ENCODE measurements around the gene CALN1. TPM values are rescaled to one million over a fixed set of nuclear protein-coding genes. Genes with fewer than 3 reads are reported as not detected.

The CALN1 gene
- total and polyA plus RNA-seq, 2 donors: 0.13 to 0.42 TPM

- Histone ChIP-seq H3K4me1 (ENCODE audit: insufficient read depth) (no peaks in the 10 kb centered on the region), H3K4me3 (ENCODE audit: low read depth, low read length) (no peak overlapping the region), H3K36me3 (ENCODE audit: insufficient read depth) (no peaks in the 10 kb centered on the region), H3K27ac (ENCODE audit: low read depth) (no peak overlapping the region)
- WGBS: 59% methylated on average over 1 of the region's 1 CpG
- no peak for DNase-seq (ENCODE audit: extremely low spot score)
These were observed 379.2 kb downstream of the CALN1 start for GRCh38 chr7:72032934-72033333.

- no peaks in the 10 kb centered on the region for H3K36me3 ChIP-seq (ENCODE audit: insufficient read depth)
- no peak overlapping the region for H3K27ac ChIP-seq (ENCODE audit: low read depth)
- H3K4me1 ChIP-seq (ENCODE audit: insufficient read depth): no peaks in the 10 kb centered on the region
- 89% methylated on average over 4 of the region's 4 CpGs for WGBS
- no peak for DNase-seq (ENCODE audit: extremely low spot score)
- H3K4me3 ChIP-seq (ENCODE audit: low read depth, low read length): no peak overlapping the region
These were observed 381.0 kb downstream of the CALN1 start for GRCh38 chr7:72030994-72031667.

- whole genome bisulfite sequencing: 85% methylated on average over 6 of the region's 6 CpGs
- H3K36me3 ChIP-seq (ENCODE audit: insufficient read depth): no peaks in the 10 kb centered on the region
- H3K27ac ChIP-seq (ENCODE audit: low read depth): no peak overlapping the region
- DNase-seq (ENCODE audit: extremely low spot score): no peak
- H3K4me1 ChIP-seq (ENCODE audit: insufficient read depth): no peaks in the 10 kb centered on the region
- H3K4me3 ChIP-seq (ENCODE audit: low read depth, low read length): no peak overlapping the region
These were observed 383.9 kb downstream of the CALN1 start for GRCh38 chr7:72028267-72028666.

GRCh38 chr7:72025381-72025960 is 386.7 kb downstream of the CALN1 start:
- 78% methylated on average over 3 of the region's 3 CpGs for WGBS
- no peaks in the 10 kb centered on the region for H3K36me3 ChIP-seq (ENCODE audit: insufficient read depth)
- DNase-seq (ENCODE audit: extremely low spot score): no peak

GRCh38 chr7:72023926-72024325 is 388.2 kb downstream of the CALN1 start:
- Histone ChIP-seq H3K36me3 (ENCODE audit: insufficient read depth) (no peaks in the 10 kb centered on the region), H3K4me3 (ENCODE audit: low read depth, low read length) (no peak overlapping the region), H3K4me1 (ENCODE audit: insufficient read depth) (no peaks in the 10 kb centered on the region), H3K27ac (ENCODE audit: low read depth) (no peak overlapping the region)
- no peak for DNase-seq (ENCODE audit: extremely low spot score)
- WGBS: 92% methylated on average over 4 of the region's 4 CpGs

More at GRCh38 chr7:72025381-72025960, 386.7 kb downstream of the CALN1 start:
- Histone ChIP-seq H3K4me1 (ENCODE audit: insufficient read depth) (no peaks in the 10 kb centered on the region), H3K4me3 (ENCODE audit: low read depth, low read length) (no peak overlapping the region), H3K27ac (ENCODE audit: low read depth) (no peak overlapping the region)

- no peaks in the 10 kb centered on the region for H3K4me1 ChIP-seq (ENCODE audit: insufficient read depth)
- H3K4me3 ChIP-seq (ENCODE audit: low read depth, low read length): no peak overlapping the region
- no peak overlapping the region for H3K27ac ChIP-seq (ENCODE audit: low read depth)
- no peak for DNase-seq (ENCODE audit: extremely low spot score)
- no peaks in the 10 kb centered on the region for H3K36me3 ChIP-seq (ENCODE audit: insufficient read depth)
- 83% methylated on average over 3 of the region's 3 CpGs for WGBS
These were observed 390.4 kb downstream of the CALN1 start for GRCh38 chr7:72021716-72022115.

GRCh38 chr7:72020311-72020710 is 391.8 kb downstream of the CALN1 start:
- no peak for DNase-seq (ENCODE audit: extremely low spot score)
- WGBS: 29% methylated on average over 3 of the region's 3 CpGs
- H3K27ac ChIP-seq (ENCODE audit: low read depth): no peak overlapping the region

GRCh38 chr7:72019436-72019835 is 392.7 kb downstream of the CALN1 start:
- Histone ChIP-seq H3K27ac (ENCODE audit: low read depth) (no peak overlapping the region), H3K4me1 (ENCODE audit: insufficient read depth) (no peaks in the 10 kb centered on the region), H3K36me3 (ENCODE audit: insufficient read depth) (no peaks in the 10 kb centered on the region), H3K4me3 (ENCODE audit: low read depth, low read length) (no peak overlapping the region)
- DNase-seq (ENCODE audit: extremely low spot score): no peak
- WGBS: 94% methylated on average over 2 of the region's 2 CpGs

More at GRCh38 chr7:72020311-72020710, 391.8 kb downstream of the CALN1 start:
- H3K4me1 ChIP-seq (ENCODE audit: insufficient read depth): no peaks in the 10 kb centered on the region
- no peaks in the 10 kb centered on the region for H3K36me3 ChIP-seq (ENCODE audit: insufficient read depth)
- H3K4me3 ChIP-seq (ENCODE audit: low read depth, low read length): no peak overlapping the region

GRCh38 chr7:72017756-72018155 is 394.4 kb downstream of the CALN1 start:
- H3K27ac ChIP-seq (ENCODE audit: low read depth): no peak overlapping the region
- 72% methylated on average over 6 of the region's 6 CpGs for WGBS
- DNase-seq (ENCODE audit: extremely low spot score): no peak
- no peak overlapping the region for H3K4me3 ChIP-seq (ENCODE audit: low read depth, low read length)
- H3K36me3 ChIP-seq (ENCODE audit: insufficient read depth): no peaks in the 10 kb centered on the region
- H3K4me1 ChIP-seq (ENCODE audit: insufficient read depth): no peaks in the 10 kb centered on the region

GRCh38 chr7:72016574-72016973 is 395.6 kb downstream of the CALN1 start:
- WGBS: 83% methylated on average over 3 of the region's 3 CpGs

GRCh38 chr7:72015136-72015535 is 397.0 kb downstream of the CALN1 start:
- Histone ChIP-seq H3K27ac (ENCODE audit: low read depth) (no peak overlapping the region), H3K4me3 (ENCODE audit: low read depth, low read length) (no peak overlapping the region), H3K36me3 (ENCODE audit: insufficient read depth) (no peaks in the 10 kb centered on the region), H3K4me1 (ENCODE audit: insufficient read depth) (no peaks in the 10 kb centered on the region)
- DNase-seq (ENCODE audit: extremely low spot score): no peak
- whole genome bisulfite sequencing: 80% methylated on average over 4 of the region's 4 CpGs

More at GRCh38 chr7:72016574-72016973, 395.6 kb downstream of the CALN1 start:
- Histone ChIP-seq H3K4me3 (ENCODE audit: low read depth, low read length) (no peak overlapping the region), H3K27ac (ENCODE audit: low read depth) (no peak overlapping the region), H3K36me3 (ENCODE audit: insufficient read depth) (no peaks in the 10 kb centered on the region), H3K4me1 (ENCODE audit: insufficient read depth) (no peaks in the 10 kb centered on the region)
- no peak for DNase-seq (ENCODE audit: extremely low spot score)

- no peaks in the 10 kb centered on the region for H3K4me1 ChIP-seq (ENCODE audit: insufficient read depth)
- H3K4me3 ChIP-seq (ENCODE audit: low read depth, low read length): no peak overlapping the region
- DNase-seq (ENCODE audit: extremely low spot score): no peak
- 92% methylated on average over 10 of the region's 10 CpGs for WGBS
- no peak overlapping the region for H3K27ac ChIP-seq (ENCODE audit: low read depth)
- no peaks in the 10 kb centered on the region for H3K36me3 ChIP-seq (ENCODE audit: insufficient read depth)
These were observed 405.1 kb downstream of the CALN1 start for GRCh38 chr7:72007018-72007417.

GRCh38 chr7:72003236-72003635 is 408.9 kb downstream of the CALN1 start:
- Histone ChIP-seq H3K27ac (ENCODE audit: low read depth) (no peak overlapping the region), H3K4me3 (ENCODE audit: low read depth, low read length) (no peak overlapping the region), H3K4me1 (ENCODE audit: insufficient read depth) (no peaks in the 10 kb centered on the region), H3K36me3 (ENCODE audit: insufficient read depth) (no peaks in the 10 kb centered on the region)
- no peak for DNase-seq (ENCODE audit: extremely low spot score)
- WGBS: 93% methylated on average over 6 of the region's 6 CpGs

GRCh38 chr7:71996141-71996540 is 416.0 kb downstream of the CALN1 start:
- WGBS: 77% methylated on average over 2 of the region's 2 CpGs

More at GRCh38 chr7:71996141-71996540, 416.0 kb downstream of the CALN1 start:
- no peaks in the 10 kb centered on the region for H3K4me1 ChIP-seq (ENCODE audit: insufficient read depth)
- no peaks in the 10 kb centered on the region for H3K36me3 ChIP-seq (ENCODE audit: insufficient read depth)
- no peak overlapping the region for H3K4me3 ChIP-seq (ENCODE audit: low read depth, low read length)
- DNase-seq (ENCODE audit: extremely low spot score): no peak
- no peak overlapping the region for H3K27ac ChIP-seq (ENCODE audit: low read depth)
